DND-41 (cell line): ENCODE data around the gene OR5T2.

Experiments used
- ATAC-seq: fragments of 200-7000 bp; cut with Tn5 transposase; 3 replicates; pipeline ENCODE4 v1.9.1; 2021; ENCODE audit warnings: low read depth; ENCODE audit not compliant: insufficient read depth
- DNase-seq: peaks from one replicate; pipeline ENCODE4 v3.0.0-alpha.2; 2020
- H2AFZ ChIP-seq: 2 replicates; pipeline ENCODE4 v1.6.0; 2012; ENCODE audit warnings: low read depth, low read length
- H3K27ac ChIP-seq: 2 replicates; pipeline ENCODE4 v1.5.1; 2012; ENCODE audit warnings: low read length, inconsistent platforms
- H3K27me3 ChIP-seq: fragments of 200-600 bp; sonication (generic); 2 replicates; pipeline ENCODE4 v1.6.0; 2012; ENCODE audit warnings: low read length, mild to moderate bottlenecking, inconsistent platforms; ENCODE audit not compliant: insufficient read depth, poor library complexity
- H3K36me3 ChIP-seq: 2 replicates; pipeline ENCODE4 v1.5.1; 2012; ENCODE audit warnings: low read length, inconsistent platforms; ENCODE audit not compliant: insufficient read depth
- H3K4me1 ChIP-seq: 2 replicates; pipeline ENCODE4 v1.5.1; 2012; ENCODE audit warnings: mild to moderate bottlenecking, low read length; ENCODE audit not compliant: insufficient read depth
- H3K4me2 ChIP-seq: 2 replicates; pipeline ENCODE4 v1.6.0; 2012; ENCODE audit warnings: mild to moderate bottlenecking, moderate library complexity, low read length, inconsistent platforms; ENCODE audit not compliant: insufficient read depth
- H3K4me3 ChIP-seq, 2 experiments: fragments of 200-600 bp in 1 of 2; shearing (Covaris generic) in 1 of 2; 2 replicates each; pipeline ENCODE4 v1.5.1; 2012 to 2016; ENCODE audit warnings: inconsistent platforms in 2 of 2, low read length in 2 of 2, mild to moderate bottlenecking in 2 of 2, low read depth in 1 of 2, moderate library complexity in 1 of 2
- H3K79me2 ChIP-seq: 2 replicates; pipeline ENCODE4 v1.6.0; 2012; ENCODE audit warnings: low read length, inconsistent platforms; ENCODE audit not compliant: insufficient read depth
- H3K9ac ChIP-seq: 2 replicates; pipeline ENCODE4 v1.6.0; 2012; ENCODE audit warnings: low read depth, mild to moderate bottlenecking, inconsistent platforms, low read length, moderate library complexity
- H3K9me3 ChIP-seq: 2 replicates; pipeline ENCODE4 v1.5.1; 2012; ENCODE audit warnings: low read length, moderate library complexity, mild to moderate bottlenecking, inconsistent platforms; ENCODE audit not compliant: insufficient read depth, severe bottlenecking
- H4K20me1 ChIP-seq: 2 replicates; pipeline ENCODE4 v1.6.0; 2012; ENCODE audit warnings: low read length; ENCODE audit not compliant: insufficient read depth
- CTCF ChIP-seq: IDR thresholded peaks from 2 replicates; pipeline ENCODE4 v1.5.1; 2012; ENCODE audit warnings: borderline replicate concordance, low read length, moderate library complexity, mild to moderate bottlenecking; ENCODE audit not compliant: poor library complexity, severe bottlenecking; ENCODE audit errors: extremely low read depth
- EZH2 ChIP-seq: IDR thresholded peaks from 3 replicates; pipeline ENCODE4 v1.6.1; 2012; ENCODE audit warnings: borderline replicate concordance, low read depth, mild to moderate bottlenecking, moderate library complexity, low read length, inconsistent platforms; ENCODE audit not compliant: severe bottlenecking

OR5T2 gene

GRCh38 chr11:56188602-56189001, 45.5 kb downstream of the OR5T2 start:
- TF ChIP-seq EZH2, result no peak
- TF ChIP-seq CTCF, result no peak
- Histone ChIP-seq H4K20me1 (no peaks in the 10 kb centered on the region), H3K4me1 (no peaks in the 10 kb centered on the region), H3K79me2 (no peaks in the 10 kb centered on the region), H3K4me2 (no peak overlapping the region), H3K9ac (no peak overlapping the region), H3K4me3 (no peak overlapping the region), H3K27me3 (no peaks in the 10 kb centered on the region), H2AFZ (no peak overlapping the region), H3K36me3 (no peaks in the 10 kb centered on the region), H3K27ac (no peak overlapping the region), H3K9me3 (no peaks in the 10 kb centered on the region)
- no peak for DNase-seq
- ATAC-seq, result no peak

GRCh38 chr11:56183459-56183858, 50.6 kb downstream of the OR5T2 start:
- TF ChIP-seq CTCF (no peak), EZH2 (no peak)
- H3K79me2 ChIP-seq, result no peaks in the 10 kb centered on the region
- H3K4me2 ChIP-seq, result no peak overlapping the region
- no peaks in the 10 kb centered on the region for H3K4me1 ChIP-seq
- H3K27me3 ChIP-seq, result no peaks in the 10 kb centered on the region
- H3K36me3 ChIP-seq, result no peaks in the 10 kb centered on the region
- H3K9me3 ChIP-seq, result peaks cover 3% of the 10 kb centered on the region
- no peak overlapping the region for H3K4me3 ChIP-seq
- H4K20me1 ChIP-seq, result no peaks in the 10 kb centered on the region
- no peak overlapping the region for H2AFZ ChIP-seq
- DNase-seq, result no peak
- H3K27ac ChIP-seq, result no peak overlapping the region
- no peak overlapping the region for H3K9ac ChIP-seq
- ATAC-seq, result no peak
